ENCODE data around the gene HSF4.

HSF4 gene

GRCh38 chr16:67169011-67169451 lies 4.5 kb downstream of the HSF4 start:
- DNase-seq = no peak

GRCh38 chr16:67169642-67170167 lies 5.2 kb downstream of the HSF4 start:
- peak; percentile 5 for DNase-seq

GRCh38 chr16:67170168-67170948 lies 5.8 kb downstream of the HSF4 start, which contains the start of gene NOL3:
Gene NOL3, plus strand, starts transcription at chr16:67170538.
- DNase-seq = peak; percentile 41

- no peak for DNase-seq
Observed at GRCh38 chr16:67170949-67171649, 6.6 kb downstream of the HSF4 start.

- DNase-seq = no peak
Observed at GRCh38 chr16:67173323-67173722, 8.8 kb downstream of the HSF4 start.

- DNase-seq = peak; percentile 45
Observed at GRCh38 chr16:67173808-67174705, 9.5 kb downstream of the HSF4 start.

- no peak for DNase-seq
Observed at GRCh38 chr16:67174706-67175231, 10.2 kb downstream of the HSF4 start.

- no peak for DNase-seq
Observed at GRCh38 chr16:67176662-67177061, 12.1 kb downstream of the HSF4 start.

- peak; percentile 60 for DNase-seq
Observed at GRCh38 chr16:67177743-67178699, 13.5 kb downstream of the HSF4 start.

GRCh38 chr16:67179421-67180080 lies 15.0 kb downstream of the HSF4 start:
- no peak for DNase-seq

- DNase-seq = no peak
Observed at GRCh38 chr16:67180166-67180565, 15.6 kb downstream of the HSF4 start.

- no peak for DNase-seq
Observed at GRCh38 chr16:67181346-67181745, 16.8 kb downstream of the HSF4 start.

GRCh38 chr16:67182288-67182687 lies 17.7 kb downstream of the HSF4 start:
- DNase-seq = no peak

GRCh38 chr16:67183284-67183626 lies 18.7 kb downstream of the HSF4 start:
- DNase-seq = no peak

GRCh38 chr16:67183627-67184452 lies 19.3 kb downstream of the HSF4 start, which contains the start of gene MATCAP1:
Gene MATCAP1, minus strand, starts transcription at chr16:67183963. Its CDS starts 3,353 bp downstream, at chr16:67180610.
- peak; percentile 88 for DNase-seq

GRCh38 chr16:67184453-67184994 lies 20.0 kb downstream of the HSF4 start:
- no peak for DNase-seq

GRCh38 chr16:67184995-67185650 lies 20.6 kb downstream of the HSF4 start:
- peak; percentile 59 for DNase-seq

GRCh38 chr16:67185651-67186134 lies 21.1 kb downstream of the HSF4 start:
- no peak for DNase-seq

- DNase-seq = no peak
Observed at GRCh38 chr16:67186550-67186950, 22.0 kb downstream of the HSF4 start.
